Activated CD4-positive, alpha-beta T cell treated with anti-CD3 and anti-CD28 coated beads for 24 hours (primary cell): ENCODE measurements around the gene CASKIN1.

ENCODE experiments used
- DNase-seq, 2 donors: peaks; one replicate each; pipeline ENCODE4 v3.0.0-alpha.2; 2020; ENCODE audit warnings: low read depth in 2 of 2

CASKIN1 gene

DNA sequence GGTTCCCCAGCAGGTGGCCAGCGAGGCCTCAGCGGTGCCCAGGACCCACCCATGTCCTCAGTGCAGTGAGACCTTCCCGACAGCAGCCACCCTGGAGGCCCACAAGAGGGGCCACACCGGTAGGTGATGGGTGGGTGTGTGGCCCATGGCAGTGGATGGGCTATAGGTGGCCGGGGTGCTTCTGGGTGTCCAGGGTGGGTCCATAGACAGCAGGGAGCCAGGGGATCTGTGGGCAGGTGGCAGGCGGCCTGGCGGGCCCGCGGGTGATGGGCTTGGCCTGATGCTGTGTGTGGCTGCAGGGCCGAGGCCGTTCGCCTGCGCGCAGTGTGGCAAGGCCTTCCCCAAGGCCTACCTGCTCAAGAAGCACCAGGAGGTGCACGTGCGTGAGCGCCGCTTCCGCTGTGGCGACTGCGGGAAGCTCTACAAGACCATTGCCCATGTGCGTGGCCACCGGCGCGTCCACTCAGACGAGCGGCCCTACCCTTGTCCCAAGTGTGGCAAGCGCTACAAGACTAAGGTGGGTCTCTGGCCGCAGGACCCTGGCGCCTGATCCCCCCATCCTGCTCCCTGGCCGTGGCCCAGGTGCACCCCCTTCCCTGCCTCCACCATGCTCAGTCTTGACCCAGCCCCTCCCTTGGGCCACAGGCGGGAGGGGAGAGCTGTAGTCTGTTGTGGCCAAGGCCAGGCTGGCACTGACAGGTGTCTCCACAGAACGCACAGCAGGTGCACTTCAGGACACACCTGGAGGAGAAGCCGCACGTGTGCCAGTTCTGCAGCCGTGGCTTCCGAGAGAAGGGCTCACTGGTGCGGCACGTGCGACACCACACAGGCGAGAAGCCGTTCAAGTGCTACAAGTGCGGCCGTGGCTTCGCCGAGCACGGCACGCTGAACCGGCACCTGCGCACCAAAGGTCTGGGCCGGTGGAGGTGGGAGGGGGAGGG lies 37.7 kb upstream of the CASKIN1 start:
- no peak for DNase-seq

DNA sequence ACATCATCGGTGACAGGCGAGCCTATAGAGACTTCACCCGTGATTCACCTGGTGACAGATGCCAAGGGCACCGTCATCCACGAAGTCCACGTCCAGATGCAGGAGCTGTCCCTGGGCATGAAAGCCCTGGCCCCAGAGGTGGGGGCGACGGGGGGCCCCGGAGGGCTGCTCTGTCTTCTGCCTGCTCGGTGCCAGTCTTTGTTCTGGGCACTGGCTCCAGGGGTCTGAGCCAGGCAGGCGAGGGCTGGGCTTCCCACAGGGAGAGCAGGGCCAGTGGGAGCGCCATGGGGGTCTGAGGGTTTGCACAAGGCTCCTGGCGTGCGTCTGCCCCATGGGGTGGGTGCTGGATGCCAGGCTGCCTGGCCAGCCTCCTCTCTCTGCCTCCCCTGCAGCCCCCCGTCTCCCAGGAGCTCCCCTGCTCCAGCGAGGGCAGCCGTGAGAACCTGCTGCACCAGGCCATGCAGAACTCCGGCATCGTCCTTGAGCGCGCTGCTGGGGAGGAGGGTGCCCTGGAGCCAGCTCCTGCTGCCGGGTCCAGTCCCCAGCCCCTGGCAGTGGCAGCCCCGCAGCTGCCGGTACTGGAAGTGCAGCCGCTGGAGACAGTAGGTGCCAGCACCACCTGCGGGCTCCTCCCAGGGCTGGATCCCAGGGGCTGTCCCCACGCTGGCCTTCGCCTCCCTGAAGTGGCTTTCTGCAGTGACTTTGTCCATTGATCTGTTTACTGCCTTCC lies 36.8 kb upstream of the CASKIN1 start:
- DNase-seq = no peak

DNA sequence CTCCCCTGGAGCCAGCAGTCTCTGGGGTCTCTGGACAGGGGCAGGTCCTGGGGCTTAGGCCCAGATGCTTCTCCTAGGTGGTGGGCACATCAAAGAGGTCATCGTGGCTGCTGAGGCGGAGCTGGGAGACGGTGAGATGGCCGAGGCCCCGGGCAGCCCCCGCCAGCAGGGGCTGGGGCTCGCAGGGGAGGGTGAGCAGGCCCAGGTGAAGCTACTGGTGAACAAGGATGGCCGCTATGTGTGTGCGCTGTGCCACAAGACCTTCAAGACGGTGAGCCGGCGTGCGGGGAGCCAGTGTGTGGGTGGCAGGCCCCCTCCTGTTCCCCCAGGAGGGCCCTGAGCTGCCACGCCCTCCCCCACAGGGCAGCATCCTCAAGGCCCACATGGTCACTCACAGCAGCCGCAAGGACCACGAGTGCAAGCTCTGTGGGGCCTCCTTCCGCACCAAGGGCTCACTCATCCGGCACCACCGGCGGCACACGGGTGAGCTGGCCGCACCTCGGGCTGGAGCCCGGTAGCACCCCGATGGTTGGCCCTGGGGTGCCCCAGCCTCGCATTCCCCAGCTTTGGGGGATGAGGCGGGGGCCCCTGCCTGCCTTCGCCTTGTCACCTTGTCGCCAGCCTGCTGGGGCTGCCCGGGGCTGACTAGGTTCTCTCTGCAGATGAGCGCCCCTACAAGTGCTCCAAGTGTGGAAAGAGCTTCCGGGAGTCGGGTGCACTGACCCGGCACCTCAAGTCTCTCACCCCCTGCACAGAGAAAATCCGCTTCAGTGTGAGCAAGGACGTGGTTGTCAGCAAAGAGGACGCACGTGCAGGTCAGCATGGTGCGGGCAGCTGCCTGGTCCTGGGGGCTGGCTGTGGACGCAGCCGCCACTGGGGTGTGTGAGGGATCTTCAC lies 35.9 kb upstream of the CASKIN1 start:
- no peak for DNase-seq

DNA sequence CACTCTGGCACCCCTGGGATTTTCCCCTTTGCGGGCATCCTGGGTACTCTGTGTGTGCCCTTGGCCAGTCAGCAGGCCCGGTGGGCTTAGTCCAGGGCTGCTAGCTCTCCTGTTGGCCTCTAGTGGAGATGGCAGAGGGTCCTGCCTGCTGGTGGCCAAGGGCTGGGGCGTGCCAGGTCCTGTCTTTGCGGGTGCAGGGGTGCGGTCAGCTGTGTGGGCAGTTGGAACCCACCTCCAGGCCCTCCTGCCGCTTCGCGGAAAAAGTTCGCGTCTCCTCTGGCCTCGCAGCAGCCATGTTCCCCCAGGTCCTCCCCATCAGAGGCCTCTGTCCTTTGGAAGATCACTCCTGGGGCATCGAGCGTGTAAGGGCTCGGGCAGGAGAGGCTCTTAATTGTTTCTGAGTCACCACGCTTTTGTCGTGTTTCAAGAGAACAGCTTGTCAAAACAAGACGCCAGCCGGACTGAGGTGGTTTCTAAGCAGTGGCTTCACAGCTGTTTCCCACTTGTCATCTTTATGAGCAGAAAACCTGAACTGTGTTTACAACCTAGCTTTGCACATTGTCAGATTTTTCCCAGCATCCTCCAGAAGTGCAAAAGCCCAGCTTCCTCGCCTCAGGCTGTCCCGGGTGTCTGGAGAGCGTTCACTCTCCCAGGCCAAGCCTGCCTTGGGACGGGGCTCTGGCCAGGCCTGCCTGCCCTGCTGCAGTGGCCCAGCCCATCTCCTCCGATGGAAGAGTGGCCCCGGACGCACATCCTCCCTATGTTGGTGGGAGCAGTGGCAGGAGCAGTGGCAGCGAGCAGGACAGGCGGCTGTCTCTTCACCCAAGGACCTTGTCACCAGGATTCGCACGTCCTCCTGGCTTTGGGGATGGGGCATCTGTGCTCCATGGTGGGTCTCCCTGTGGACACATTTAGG lies 34.9 kb upstream of the CASKIN1 start:
- no peak for DNase-seq

DNA sequence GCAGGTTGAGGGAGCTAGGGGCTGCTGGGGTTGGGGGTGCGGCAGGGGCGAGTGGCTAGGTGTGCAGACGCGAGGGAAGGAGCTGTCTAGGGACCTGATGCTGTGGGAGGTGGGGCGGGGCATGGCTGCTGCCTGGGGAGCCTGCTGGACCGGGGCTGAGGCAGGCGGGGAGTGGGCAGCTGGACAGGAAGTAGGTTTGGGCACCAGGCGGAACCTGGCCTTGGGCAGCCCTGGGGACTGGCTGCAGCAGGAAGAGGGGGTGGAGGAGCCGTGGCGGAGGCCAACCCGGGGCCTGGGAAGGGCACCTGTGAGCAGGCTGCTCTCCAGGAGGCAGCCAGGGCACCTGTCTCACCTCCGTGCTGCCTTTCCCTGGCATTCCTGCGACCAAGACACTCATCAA lies 34.0 kb upstream of the CASKIN1 start:
- no peak for DNase-seq

DNA sequence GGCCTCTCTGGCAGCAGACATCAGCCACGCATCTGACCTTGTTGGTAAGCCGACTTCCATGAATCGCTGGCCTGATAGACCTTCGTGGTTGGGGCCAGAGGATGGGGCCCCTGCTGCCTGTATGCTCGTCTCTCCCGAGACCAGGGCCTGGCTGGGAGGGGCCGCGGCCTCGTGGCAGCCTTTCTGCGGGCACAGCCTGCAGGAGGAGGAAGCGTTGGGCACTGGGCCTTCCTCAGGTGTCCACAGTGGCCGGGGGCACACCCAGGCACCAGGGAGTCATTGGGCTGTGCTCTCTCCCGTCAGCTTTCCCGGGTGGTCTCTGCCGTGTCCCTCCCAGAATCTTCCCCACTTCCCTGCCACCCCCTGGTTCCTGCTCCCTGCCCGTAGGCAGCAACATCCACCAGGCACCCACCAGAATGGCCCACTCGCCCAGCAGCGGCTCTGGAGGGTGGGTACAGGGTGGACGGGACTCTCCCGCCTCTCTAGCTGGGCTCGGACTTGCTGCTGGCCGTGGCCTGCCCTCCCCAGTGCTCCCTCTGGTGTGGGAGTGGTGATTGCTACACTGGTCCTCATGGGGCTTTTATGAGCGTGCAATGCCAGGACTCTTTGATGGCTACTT lies 33.3 kb upstream of the CASKIN1 start:
- DNase-seq = no peak

DNA sequence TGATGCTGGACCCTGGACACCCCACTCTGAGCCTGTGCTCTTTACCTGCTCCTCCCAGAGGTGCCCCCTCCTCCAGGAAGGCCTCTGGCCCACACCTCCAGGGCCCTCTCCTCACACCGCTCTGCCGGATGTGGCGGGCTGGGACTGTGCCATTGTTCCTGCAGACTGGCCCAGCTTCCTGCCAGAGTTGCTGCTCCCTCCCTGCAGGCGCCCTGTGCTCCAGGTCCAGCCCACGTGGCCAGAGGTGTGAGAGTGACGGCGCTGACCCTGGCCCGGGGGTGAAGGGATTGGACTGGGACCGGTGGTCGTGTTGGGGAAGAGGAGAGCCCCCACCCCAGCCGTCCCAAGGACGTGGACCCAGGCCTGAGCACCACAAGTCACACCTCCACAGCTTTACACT lies 32.7 kb upstream of the CASKIN1 start:
- DNase-seq = no peak

DNA sequence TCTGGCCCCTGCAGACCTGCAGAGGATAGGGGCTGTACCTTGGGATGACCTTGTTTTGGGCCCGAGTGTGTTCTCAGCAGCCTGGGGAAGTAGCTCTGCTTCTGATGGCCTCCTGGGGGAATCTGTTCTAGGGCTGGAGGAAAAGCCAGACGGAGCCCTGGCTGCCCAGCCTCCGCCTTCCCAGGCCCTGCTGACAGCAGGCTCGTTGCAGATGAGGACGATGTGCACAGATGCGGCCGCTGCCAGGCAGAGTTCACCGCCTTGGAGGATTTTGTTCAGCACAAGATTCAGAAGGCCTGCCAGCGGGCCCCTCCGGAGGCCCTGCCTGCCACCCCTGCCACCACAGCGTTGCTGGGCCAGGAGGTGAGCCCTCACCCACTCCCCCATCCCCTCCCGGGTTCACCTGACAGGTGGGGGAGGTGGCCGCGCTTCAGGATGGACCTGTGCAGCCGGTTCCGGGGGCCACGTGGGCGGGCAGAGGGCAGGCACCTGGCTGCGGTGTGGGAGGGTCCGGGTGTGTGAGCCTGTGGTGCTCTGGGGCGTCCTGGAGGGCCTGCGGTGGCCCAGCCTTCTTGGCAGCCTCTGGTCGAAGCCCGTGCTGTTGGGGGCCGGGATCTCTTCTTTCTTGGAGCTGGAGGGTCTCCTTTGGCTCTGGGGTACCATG lies 31.9 kb upstream of the CASKIN1 start:
- no peak for DNase-seq

DNA sequence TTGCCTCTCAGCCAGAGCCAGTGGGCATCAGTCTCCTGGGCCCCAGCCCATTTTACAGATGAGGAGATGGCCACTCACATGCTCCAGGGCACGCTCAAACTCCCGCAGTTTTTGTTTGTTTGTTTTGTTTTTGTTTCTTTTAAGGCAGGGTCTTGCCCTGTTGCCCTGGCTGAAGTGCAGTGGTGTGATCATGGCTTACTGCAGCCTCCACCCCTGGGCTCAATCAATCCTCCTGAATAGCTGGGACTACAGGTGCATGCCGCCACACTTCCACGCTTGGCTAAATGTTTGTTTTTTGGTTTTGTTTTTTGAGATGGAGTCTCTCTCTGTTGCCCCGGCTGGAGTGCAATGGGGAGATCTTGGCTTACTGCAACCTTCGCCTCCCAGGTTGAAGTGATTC lies 30.5 kb upstream of the CASKIN1 start:
- DNase-seq = no peak

DNA sequence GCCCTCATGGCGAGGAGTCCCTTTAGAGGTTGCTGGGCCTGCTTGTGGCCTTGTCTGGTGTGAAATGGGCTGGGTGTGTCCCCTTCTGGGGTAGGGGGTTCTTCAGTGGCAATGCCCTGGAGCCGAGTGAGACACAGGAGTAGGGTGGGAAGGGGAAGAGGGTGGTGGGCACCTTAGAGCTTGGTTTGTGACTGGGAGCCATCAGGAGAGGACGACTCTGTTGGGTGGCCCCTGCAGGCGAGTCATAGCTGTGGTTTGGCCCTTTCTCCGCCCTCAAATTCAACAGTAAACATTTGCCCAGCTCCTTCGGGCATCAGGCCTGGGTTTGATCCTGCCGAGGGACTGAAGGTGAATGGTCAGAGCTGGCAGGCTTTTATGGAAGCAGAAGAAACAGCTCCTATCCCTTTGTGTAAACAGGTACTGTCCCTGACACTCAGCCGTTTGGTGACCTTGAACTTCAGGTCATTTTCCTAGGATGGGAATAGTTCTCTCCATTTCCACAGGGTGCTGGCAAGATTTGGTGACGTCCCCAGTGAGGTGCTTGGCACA lies 29.9 kb upstream of the CASKIN1 start:
- no peak for DNase-seq

DNA sequence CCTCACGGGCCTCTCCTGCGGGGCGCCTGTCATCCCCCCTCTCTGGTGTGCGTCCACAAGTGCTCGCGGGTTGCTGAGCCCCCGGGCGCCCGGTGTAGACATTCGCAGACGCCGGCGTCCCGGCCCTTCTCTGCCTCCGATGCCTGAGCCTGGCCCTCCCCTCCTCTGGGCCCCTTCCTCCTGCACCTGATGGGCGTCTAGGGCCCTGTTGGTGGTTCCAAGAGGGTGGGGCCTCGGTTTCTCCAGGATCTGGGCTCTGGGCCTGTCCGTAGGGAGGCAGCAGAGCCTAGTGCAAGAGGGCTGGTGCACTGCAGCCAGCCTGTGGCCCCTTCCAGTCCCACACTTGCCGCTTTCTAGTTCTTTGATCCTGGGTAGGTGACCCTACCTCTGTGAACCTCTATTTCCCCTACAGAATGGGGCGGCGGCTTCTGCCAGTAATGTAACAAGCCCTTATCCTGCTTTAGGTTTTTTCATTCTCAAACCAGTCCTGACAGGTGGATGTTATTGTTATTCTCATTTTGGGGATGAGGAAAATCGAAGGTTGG lies 27.6 kb upstream of the CASKIN1 start:
- no peak for DNase-seq

DNA sequence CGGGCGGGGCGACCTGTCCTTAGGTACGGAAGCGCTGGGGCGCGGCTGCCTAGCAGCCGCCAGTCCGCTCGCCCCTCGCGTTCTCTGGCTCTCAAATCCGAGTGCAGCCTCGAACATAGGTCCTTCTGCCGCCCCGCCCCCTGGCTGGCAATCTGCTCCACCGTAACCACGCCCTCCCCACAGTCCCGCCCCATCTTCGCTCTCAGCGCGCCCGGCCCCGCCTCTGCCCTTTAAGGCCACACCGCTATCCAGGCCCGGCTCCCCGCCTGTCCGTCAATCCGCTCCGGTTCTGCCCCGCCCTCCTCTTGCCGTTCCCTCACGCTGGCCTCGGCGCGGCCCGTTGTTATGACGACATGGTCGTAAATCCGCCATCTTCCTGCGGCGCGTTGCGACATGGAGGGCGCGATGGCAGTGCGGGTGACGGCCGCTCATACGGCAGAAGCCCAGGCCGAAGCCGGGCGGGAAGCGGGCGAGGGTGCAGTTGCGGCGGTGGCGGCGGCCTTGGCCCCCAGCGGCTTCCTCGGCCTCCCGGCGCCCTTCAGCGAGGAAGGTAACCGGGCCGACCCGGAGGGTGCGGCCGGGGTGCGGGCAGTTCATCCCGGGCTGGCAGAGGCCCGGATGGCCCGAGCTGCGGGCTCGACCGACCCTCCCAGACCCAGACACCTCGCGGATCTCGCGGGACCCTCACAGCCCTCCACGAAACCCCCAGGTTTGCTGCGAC lies 27.0 kb upstream of the CASKIN1 start, which contains the start of gene E4F1:
Gene E4F1 (plus strand): TSS at position 371 of the 721 bp plus-strand sequence. CDS start 23 bp downstream, at position 394.
- DNase-seq = peak; percentile 99 to 100

DNA sequence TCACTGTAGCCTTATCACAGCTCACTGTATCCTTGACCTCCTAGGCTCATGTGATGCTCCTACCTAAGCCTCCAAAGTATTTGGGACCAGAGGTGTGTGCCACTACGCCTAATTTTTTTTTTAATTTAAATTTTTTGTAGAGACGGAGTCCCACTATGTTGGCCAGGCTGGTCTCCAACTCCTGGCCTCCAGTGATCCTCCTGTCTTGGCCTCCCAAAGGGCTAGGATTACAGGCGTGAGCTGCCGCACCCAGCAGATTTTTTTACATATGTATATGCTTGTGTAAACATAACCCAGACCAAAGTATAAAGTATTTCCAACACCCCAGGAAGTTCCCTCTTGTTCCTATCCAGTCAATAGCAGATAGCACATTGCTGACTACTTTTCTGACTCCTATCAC lies 19.9 kb upstream of the CASKIN1 start:
- DNase-seq = no peak

DNA sequence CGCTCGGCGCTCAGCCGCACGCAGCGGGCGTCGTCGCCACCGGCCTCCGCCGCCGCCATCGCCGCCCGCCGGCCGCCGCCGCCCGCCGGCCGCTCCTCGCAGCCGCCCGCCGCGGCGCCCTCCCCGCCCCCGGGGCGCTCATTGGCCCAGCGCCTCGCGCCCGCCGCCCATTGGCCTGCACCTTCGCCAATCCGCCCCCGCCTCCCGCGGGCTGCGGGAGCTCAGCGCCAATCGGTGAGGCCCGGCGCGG lies 18.2 kb upstream of the CASKIN1 start, which contains the start of gene PGP:
Gene PGP (minus strand): TSS at position 122 of the 250 bp plus-strand sequence. CDS start 63 bp downstream, at position 59.
- no peak for DNase-seq

DNA sequence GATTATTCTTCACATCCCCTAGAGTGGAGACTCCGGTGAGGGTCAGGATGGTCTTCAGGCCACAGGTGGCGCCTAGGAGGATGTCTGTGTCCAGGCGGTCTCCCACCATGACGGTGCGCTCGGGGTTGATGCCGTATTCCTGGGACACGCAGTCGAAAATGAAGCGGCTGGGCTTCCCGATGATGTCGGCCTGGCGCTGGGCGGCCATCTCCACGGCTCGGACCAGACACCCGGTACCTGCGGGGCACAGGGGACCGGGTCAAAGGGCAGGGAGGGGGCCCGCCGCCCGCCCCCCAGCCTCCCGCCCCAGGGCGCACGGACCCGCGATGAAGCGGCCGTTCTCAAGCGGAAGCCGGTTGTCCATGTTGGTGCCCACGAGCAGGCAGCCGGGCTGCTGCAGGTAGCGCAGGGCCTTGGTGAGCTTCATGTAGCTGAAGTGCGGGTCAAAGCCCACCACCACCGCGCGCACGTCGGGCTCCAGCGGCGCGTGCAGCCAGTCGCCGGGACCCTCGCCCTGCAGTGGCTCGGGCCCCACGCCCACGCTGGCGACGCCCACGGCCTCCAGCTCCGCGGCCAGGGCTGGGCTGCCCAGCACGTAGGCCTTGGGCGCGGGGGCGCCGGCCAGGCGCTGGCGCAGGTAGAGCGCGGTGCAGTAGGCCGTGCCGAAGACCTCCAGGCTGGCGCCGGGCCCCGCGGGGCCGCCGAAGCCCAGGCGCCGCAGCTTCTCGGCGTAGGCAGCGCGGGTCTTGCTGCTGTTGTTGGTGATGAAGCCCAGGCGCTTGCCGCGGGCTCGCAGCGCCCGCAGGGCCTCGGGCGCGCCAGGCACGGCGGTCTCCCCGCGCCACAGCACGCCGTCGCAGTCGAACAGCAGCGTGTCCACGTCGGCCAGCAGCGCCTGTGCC lies 17.7 kb upstream of the CASKIN1 start:
- DNase-seq = no peak

DNA sequence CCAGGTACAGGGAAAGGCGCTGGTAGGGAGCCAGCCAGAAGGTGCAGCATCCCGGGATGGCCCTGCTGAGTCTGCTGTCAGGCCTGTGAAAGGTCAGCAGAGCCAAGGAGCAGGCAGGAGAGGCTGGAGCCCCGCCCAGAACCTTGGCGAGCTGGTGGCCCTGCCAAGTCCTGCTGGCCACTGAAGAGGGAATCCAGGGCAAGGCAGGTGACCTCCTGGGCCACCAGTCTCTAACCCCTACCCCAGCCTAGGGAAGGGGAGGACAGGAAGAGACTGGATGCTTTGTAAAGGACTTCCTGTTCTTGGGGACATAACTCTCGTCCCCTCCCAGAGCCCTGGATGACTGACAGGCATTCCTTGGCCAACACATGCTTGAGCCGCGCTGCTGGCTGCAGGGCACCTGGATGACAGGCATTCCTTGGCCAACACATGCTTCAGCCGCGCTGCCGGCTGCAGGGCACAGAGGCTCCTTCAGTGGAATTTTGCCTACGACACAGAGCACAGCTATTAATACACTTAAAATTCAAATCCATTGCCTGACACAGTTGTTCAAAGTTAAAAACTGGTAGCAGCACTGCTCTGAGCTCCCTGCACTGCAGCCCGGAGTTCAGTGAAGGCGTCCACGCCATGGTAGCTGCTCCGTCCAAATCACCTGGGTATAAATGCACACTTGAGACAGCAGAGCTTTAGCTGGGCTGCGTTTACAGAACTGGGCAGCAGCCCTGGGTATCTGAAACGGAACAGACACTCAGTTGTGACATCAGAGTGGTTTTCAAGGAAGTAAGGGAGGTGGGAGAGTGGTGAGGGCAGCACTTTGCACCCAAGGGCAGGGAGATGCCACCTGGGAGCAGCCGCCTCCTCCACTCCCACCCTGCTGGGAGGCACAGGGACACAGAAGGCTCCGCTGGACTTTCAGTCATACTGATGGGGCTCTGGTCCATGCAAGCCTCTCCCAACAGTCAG lies 16.2 kb upstream of the CASKIN1 start:
- no peak for DNase-seq
